ENCODE results near the gene PVALEF.

Gene PVALEF

GRCh38 chr17:81132770-81133723, 32.3 kb upstream of the PVALEF start:
- TF ChIP-seq CTCF (IDR thresholded peaks at IDR 0.05; ENCODE audit: extremely low read depth, insufficient read depth, missing control alignments), result no peak
- no peak for DNase-seq (ENCODE audit: low spot score)
- in situ Hi-C loops (cut with MboI; ENCODE audit: low pct_unique_long_range_greater_than_20kb, low sequenced_read_pairs, unreplicated experiment), result no loop called here

DNA sequence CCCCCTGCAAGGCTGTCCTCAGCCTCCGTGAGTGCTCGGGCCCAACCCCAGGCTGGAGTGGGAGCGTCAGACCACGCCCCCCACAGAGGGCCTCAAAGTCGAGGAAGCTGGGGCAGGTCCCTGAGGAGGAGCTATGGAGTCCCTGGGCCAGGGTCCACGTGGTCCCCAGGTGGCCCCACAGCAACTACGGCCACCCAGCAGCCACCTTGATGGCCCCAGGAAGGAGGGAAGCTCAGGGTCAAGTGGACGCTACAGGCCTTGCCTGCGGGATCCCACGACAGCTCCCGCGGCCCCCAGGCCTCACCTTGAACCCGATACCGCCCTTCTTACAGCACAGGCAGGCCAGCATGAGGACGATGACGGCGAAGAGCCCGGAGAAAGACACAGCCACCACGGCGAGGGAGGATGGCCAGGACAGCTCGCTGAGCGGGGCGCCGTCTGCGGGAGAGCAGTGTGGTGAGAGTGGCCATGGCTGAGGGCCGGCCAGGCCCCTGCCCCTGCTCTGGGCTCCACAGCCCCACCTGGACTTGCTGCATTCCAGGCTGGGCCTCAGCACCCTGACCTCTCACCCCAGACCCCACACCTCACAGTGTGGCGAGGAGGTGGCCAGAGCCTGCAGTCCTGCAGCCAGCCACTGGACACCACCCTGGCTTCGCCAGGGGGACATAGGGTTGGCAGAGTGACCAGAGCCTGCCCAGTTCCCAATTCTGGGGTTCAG, 31.1 kb upstream of the PVALEF start:
- TF ChIP-seq CTCF (IDR thresholded peaks at IDR 0.05; ENCODE audit: extremely low read depth, insufficient read depth, missing control alignments), result no peak
- in situ Hi-C loops (cut with MboI; ENCODE audit: low pct_unique_long_range_greater_than_20kb, low sequenced_read_pairs, unreplicated experiment), result no loop called here
- DNase-seq (ENCODE audit: low spot score), result no peak

- in situ Hi-C loops (cut with MboI; ENCODE audit: low pct_unique_long_range_greater_than_20kb, low sequenced_read_pairs, unreplicated experiment), result no loop called here
- no peak for TF ChIP-seq CTCF (IDR thresholded peaks at IDR 0.05; ENCODE audit: extremely low read depth, insufficient read depth, missing control alignments)
- no peak for DNase-seq (ENCODE audit: low spot score)
Measured at GRCh38 chr17:81135505-81136278, 29.6 kb upstream of the PVALEF start.

DNA sequence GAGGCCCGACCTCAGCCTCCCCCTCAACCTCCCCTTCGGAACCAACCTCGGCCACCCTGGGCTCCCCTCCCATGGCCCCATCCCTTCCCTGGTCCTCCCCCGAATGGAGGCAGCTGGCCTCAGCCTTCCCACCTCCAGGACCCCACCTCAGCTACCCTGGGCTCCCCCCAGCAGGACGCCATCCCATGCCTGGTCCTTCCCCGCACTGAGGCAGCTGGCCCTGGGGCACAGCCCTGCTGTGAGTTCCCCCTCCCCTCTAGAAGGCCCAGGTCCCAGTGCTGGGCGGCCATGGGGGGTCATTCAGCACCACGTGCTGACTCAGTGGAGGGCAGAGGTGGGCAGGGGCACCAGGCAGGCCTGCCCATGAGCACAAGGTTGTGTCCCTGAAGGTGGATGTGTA, 28.9 kb upstream of the PVALEF start:
- DNase-seq (ENCODE audit: low spot score), result no peak

DNA sequence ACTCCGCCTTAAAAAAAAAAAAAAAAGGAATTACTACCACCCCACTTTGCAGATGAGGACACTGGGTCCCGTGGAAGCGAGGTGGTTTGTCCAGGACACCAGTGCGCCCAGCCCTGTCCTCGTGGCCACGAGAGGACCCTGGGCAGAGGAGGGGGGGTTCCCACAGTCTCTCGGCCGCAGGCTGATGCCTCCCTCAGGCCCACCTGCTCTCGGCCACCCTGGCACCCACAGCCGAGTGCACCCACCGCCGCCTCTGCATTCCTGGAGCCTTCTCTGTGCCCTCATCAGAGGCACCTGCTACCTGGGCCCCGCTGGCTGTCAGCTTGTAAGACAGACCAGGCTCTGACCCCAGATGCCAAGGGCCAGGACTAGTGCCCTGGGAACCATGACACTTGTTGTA, 28.1 kb upstream of the PVALEF start:
- in situ Hi-C loops (cut with MboI; ENCODE audit: low pct_unique_long_range_greater_than_20kb, low sequenced_read_pairs, unreplicated experiment), result no loop called here
- TF ChIP-seq CTCF (IDR thresholded peaks at IDR 0.05; ENCODE audit: extremely low read depth, insufficient read depth, missing control alignments), result no peak
- no peak for DNase-seq (ENCODE audit: low spot score)

More for the DNA sequence above, 28.9 kb upstream of the PVALEF start:
- TF ChIP-seq CTCF (IDR thresholded peaks at IDR 0.05; ENCODE audit: extremely low read depth, insufficient read depth, missing control alignments), result no peak
- in situ Hi-C loops (cut with MboI; ENCODE audit: low pct_unique_long_range_greater_than_20kb, low sequenced_read_pairs, unreplicated experiment), result no loop called here

GRCh38 chr17:81138083-81138482, 27.2 kb upstream of the PVALEF start:
- in situ Hi-C loops (cut with MboI; ENCODE audit: low pct_unique_long_range_greater_than_20kb, low sequenced_read_pairs, unreplicated experiment), result no loop called here
- TF ChIP-seq CTCF (IDR thresholded peaks at IDR 0.05; ENCODE audit: extremely low read depth, insufficient read depth, missing control alignments), result no peak
- DNase-seq (ENCODE audit: low spot score), result no peak
